Endothelial cell of umbilical vein (primary cell): ENCODE results near the gene DRAP1. TPM values are rescaled to one million over a fixed set of nuclear protein-coding genes. Genes with fewer than 3 reads are reported as not detected.

Experiments
- BruUV-seq: library from RNA; stranded (reverse); fragments of 400-500 nt; replicated peaks from 2 replicates; lab custom pipeline; 2021; lab: Mats Ljungman, UMichigan
- CTCF ChIA-PET: fragments of 300-600, 350-600 bp; sonication (Branson Sonifier 250); formaldehyde crosslinking; loops from one replicate; lab custom pipeline; 2021; ENCODE audit warnings: antibody characterized with exemption, inconsistent platforms; lab: Charles Lee
- POLR2A ChIA-PET: fragments of 300-600, 350-600 bp; sonication (Branson Sonifier 250); formaldehyde crosslinking; loops from one replicate; lab custom pipeline; 2021; ENCODE audit warnings: antibody characterized with exemption, inconsistent platforms; lab: Charles Lee
- DNase-seq: peaks from one replicate; pipeline ENCODE4 v3.0.0-alpha.2; 2011; ENCODE audit warnings: low read depth, low spot score
- FAIRE-seq: peaks from 2 replicates; lab custom pipeline; 2011; peaks lifted over from hg19 to GRCh38; lab: Jason Lieb, UNC
- H2AFZ ChIP-seq: 2 replicates; pipeline ENCODE4 v1.6.0; 2012; ENCODE audit warnings: low read depth, low read length, control low read depth, inconsistent platforms
- H3K27ac ChIP-seq: 2 replicates; pipeline ENCODE4 v1.5.1; 2011; ENCODE audit warnings: low read depth, mild to moderate bottlenecking, control low read depth, low read length, moderate library complexity; ENCODE audit not compliant: insufficient read depth
- H3K27me3 ChIP-seq, 2 experiments: 2 replicates each; pipeline versions ENCODE4 v1.6.0 to v1.6.1; 2011; ENCODE audit warnings: low read length in 2 of 2, mixed read lengths in 1 of 2; ENCODE audit not compliant: control insufficient read depth in 2 of 2, insufficient read depth in 2 of 2
- H3K36me3 ChIP-seq, 2 experiments: 2 replicates in 1 of 2; 3 replicates in 1 of 2; pipeline ENCODE4 v1.5.1; 2011; ENCODE audit warnings: low read length in 2 of 2, mild to moderate bottlenecking in 1 of 2, moderate library complexity in 1 of 2; ENCODE audit not compliant: control insufficient read depth in 2 of 2, insufficient read depth in 2 of 2; ENCODE audit errors: extremely low read depth in 1 of 2
- H3K4me1 ChIP-seq: 3 replicates; pipeline ENCODE4 v1.5.1; 2011; ENCODE audit warnings: mild to moderate bottlenecking, low read length; ENCODE audit not compliant: control insufficient read depth, insufficient read depth; ENCODE audit errors: extremely low read depth
- H3K4me2 ChIP-seq: 2 replicates; pipeline ENCODE4 v1.6.1; 2011; ENCODE audit warnings: low read length, control low read depth, mixed read lengths; ENCODE audit not compliant: insufficient read depth
- H3K4me3 ChIP-seq, 3 experiments: fragments of 200-600 bp in 1 of 3; sonication (generic), shearing (Covaris generic) in 1 of 3; replicated peaks in 1 of 3; 2 replicates each; pipeline ENCODE4 v1.5.1; 2011 to 2016; ENCODE audit warnings: control low read depth in 3 of 3, low read length in 3 of 3, mild to moderate bottlenecking in 2 of 3, inconsistent platforms in 1 of 3, low read depth in 1 of 3, moderate library complexity in 1 of 3; ENCODE audit not compliant: insufficient read depth in 1 of 3
- H3K79me2 ChIP-seq: 2 replicates; pipeline ENCODE4 v1.6.0; 2012; ENCODE audit warnings: low read length, inconsistent platforms; ENCODE audit not compliant: control insufficient read depth, insufficient read depth
- H3K9ac ChIP-seq: replicated peaks from 2 replicates; pipeline ENCODE3; 2011; ENCODE audit warnings: low read length, control low read depth; ENCODE audit not compliant: insufficient read depth; ENCODE audit errors: extremely low read depth
- H3K9me1 ChIP-seq: replicated peaks from 3 replicates; pipeline ENCODE4 v1.6.0; 2011; ENCODE audit warnings: mild to moderate bottlenecking, low read length; ENCODE audit not compliant: control insufficient read depth, insufficient read depth; ENCODE audit errors: extremely low read depth
- H3K9me3 ChIP-seq: replicated peaks from 2 replicates; pipeline ENCODE4 v1.5.1; 2012; ENCODE audit warnings: low read length, inconsistent platforms; ENCODE audit not compliant: control insufficient read depth, insufficient read depth
- H4K20me1 ChIP-seq: replicated peaks from 2 replicates; pipeline ENCODE3; 2011; ENCODE audit warnings: mild to moderate bottlenecking, low read length; ENCODE audit not compliant: control insufficient read depth, insufficient read depth; ENCODE audit errors: extremely low read depth
- EZH2 ChIP-seq: IDR thresholded peaks from 2 replicates; pipeline ENCODE4 v1.6.1; 2012; ENCODE audit warnings: borderline replicate concordance, low read depth, mild to moderate bottlenecking, moderate library complexity, low read length, inconsistent platforms; ENCODE audit not compliant: severe bottlenecking
- FOS ChIP-seq: IDR thresholded peaks from 2 replicates; pipeline ENCODE4 v1.6.1; 2011; ENCODE audit warnings: mild to moderate bottlenecking, low read length, moderate library complexity, borderline replicate concordance; ENCODE audit not compliant: insufficient read depth
- GATA2 ChIP-seq: IDR thresholded peaks from 2 replicates; pipeline ENCODE4 v1.7.0; 2011; ENCODE audit warnings: low read depth, mild to moderate bottlenecking, moderate library complexity, mixed read lengths, low read length; ENCODE audit not compliant: insufficient read length, insufficient read depth
- JUN ChIP-seq: IDR thresholded peaks from 2 replicates; pipeline ENCODE4 v1.6.1; 2011; ENCODE audit warnings: borderline replicate concordance, low read depth; ENCODE audit not compliant: insufficient read length, insufficient read depth
- MYC ChIP-seq: IDR thresholded peaks from one replicate; pipeline ENCODE4 v1.6.1; 2011; ENCODE audit warnings: mild to moderate bottlenecking, low read depth, low read length
- POLR2A ChIP-seq: IDR thresholded peaks from 2 replicates; pipeline ENCODE4 v1.6.1; 2012; ENCODE audit warnings: low read depth, mild to moderate bottlenecking, control low read depth, low read length
- POLR2AphosphoS5 ChIP-seq: IDR thresholded peaks from 2 replicates; pipeline ENCODE4 v1.6.1; 2012; ENCODE audit warnings: low read depth, mild to moderate bottlenecking, control low read depth, low read length, moderate library complexity; ENCODE audit not compliant: insufficient read depth
- dilution Hi-C: fragments of 300-500 bp; cut with MboI; formaldehyde crosslinking; loops from one replicate; pipeline ENCODE4 v1.15.0; 2019; ENCODE audit warnings: low sequenced_read_pairs; ENCODE audit not compliant: extremely low pct_ligation_motif_present
- intact Hi-C: fragments of 100-400 bp; cut with micrococcal nuclease; formaldehyde crosslinking; loops from one replicate; pipeline ENCODE4 v1.10.0; 2022
- polyA plus RNA-seq, 4 experiments: library from polyadenylated mRNA; depleted of rRNA in 3 of 4; stranded (reverse) in 3 of 4; unstranded in 1 of 4; fragments of >200 nt; gene quantifications; 2 replicates each; pipeline versions ENCODE4 v1.2.1 to v1.2.3, GENCODE V29; 2011 to 2012; ENCODE audit warnings: missing spikeins in 1 of 4
- total RNA-seq: library from RNA; stranded (reverse); gene quantifications from 2 replicates; pipeline ENCODE4 v1.2.3, GENCODE V29; 2021
- TF ChIP-seq, protein P1 (sequence below), 2 donors: IDR thresholded peaks; 1 replicate in 1 of 2; 2 replicates in 1 of 2; pipeline ENCODE4 v1.5.1; 2011; ENCODE audit warnings: low read length in 2 of 2, mild to moderate bottlenecking in 2 of 2, moderate library complexity in 2 of 2, control low read depth in 1 of 2, inconsistent platforms in 1 of 2, low read depth in 1 of 2; ENCODE audit not compliant: insufficient read depth in 1 of 2; ENCODE audit errors: extremely low read depth in 1 of 2
- TF ChIP-seq, protein P2 (sequence below): IDR thresholded peaks from 2 replicates; pipeline ENCODE4 v1.6.1; 2011; ENCODE audit not compliant: insufficient read depth, insufficient read length

The DRAP1 gene
- total and polyA plus RNA-seq, 2 donors (not counting 3 experiments of a cell fraction or from before 2014, with no cell fraction given) = 74.9 to 114 TPM

DNA sequence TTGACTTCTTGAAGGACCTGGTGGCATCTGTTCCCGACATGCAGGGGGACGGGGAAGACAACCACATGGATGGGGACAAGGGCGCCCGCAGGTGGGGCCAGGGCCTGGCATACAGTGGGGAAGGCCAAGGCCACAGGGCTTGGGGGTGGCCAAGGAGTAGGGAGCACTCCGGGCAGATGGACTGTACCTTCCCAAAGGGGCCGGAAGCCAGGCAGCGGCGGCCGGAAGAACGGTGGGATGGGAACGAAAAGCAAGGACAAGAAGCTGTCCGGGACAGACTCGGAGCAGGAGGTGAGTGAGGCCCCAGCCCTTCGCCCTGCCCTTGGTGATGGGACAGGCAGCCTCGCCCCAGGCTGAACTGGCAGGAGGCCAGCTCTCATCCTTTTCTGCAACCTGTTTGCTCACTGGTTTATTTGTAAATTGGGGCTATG, 1.2 kb downstream of the DRAP1 start:
- peaks cover 37% of the 10 kb centered on the region for H3K79me2 ChIP-seq
- TF ChIP-seq, protein P1, sequence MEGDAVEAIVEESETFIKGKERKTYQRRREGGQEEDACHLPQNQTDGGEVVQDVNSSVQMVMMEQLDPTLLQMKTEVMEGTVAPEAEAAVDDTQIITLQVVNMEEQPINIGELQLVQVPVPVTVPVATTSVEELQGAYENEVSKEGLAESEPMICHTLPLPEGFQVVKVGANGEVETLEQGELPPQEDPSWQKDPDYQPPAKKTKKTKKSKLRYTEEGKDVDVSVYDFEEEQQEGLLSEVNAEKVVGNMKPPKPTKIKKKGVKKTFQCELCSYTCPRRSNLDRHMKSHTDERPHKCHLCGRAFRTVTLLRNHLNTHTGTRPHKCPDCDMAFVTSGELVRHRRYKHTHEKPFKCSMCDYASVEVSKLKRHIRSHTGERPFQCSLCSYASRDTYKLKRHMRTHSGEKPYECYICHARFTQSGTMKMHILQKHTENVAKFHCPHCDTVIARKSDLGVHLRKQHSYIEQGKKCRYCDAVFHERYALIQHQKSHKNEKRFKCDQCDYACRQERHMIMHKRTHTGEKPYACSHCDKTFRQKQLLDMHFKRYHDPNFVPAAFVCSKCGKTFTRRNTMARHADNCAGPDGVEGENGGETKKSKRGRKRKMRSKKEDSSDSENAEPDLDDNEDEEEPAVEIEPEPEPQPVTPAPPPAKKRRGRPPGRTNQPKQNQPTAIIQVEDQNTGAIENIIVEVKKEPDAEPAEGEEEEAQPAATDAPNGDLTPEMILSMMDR (IDR thresholded peaks at IDR 0.05; ENCODE audit: extremely low read depth in 1 of 2, insufficient read depth in 1 of 2, low read depth in 1 of 2, low read length in 2 of 2) = no peak
- TF ChIP-seq GATA2 = no peak
- TF ChIP-seq JUN = no peak
- TF ChIP-seq POLR2AphosphoS5 = no peak
- no peak for TF ChIP-seq EZH2
- no peak for TF ChIP-seq POLR2A
- TF ChIP-seq FOS = no peak
- TF ChIP-seq, protein P2, sequence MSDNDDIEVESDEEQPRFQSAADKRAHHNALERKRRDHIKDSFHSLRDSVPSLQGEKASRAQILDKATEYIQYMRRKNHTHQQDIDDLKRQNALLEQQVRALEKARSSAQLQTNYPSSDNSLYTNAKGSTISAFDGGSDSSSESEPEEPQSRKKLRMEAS = no peak
- no peak for TF ChIP-seq MYC
- no peak overlapping the region for H2AFZ ChIP-seq
- no peaks in the 10 kb centered on the region for H3K9me1 ChIP-seq
- no peaks in the 10 kb centered on the region for H4K20me1 ChIP-seq
- H3K9ac ChIP-seq = peak overlapping the region; percentile 37
- H3K4me1 ChIP-seq = peaks cover 40% of the 10 kb centered on the region
- DNase-seq (no peak), FAIRE-seq (no peak)
- ChIA-PET POLR2A (no interaction called here), CTCF (interaction anchor here (1.0 to 1.4 kb wide), 3 partner anchors 13 to 36 kb away, joined by 3 to 4 read pairs (median 3); partner anchors contain the start of gene FIBP)
- H3K36me3 ChIP-seq = peaks cover 6 to 11% of the 10 kb centered on the region in 2 experiments
- H3K9me3 ChIP-seq = no peaks in the 10 kb centered on the region
- BruUV-seq = no TSS peak
- peak overlapping the region; percentile 79 for H3K4me2 ChIP-seq
- no peak overlapping the region for H3K27ac ChIP-seq
- H3K4me3 ChIP-seq = peak overlapping the region; percentile 63 to 84 (median 70)
- dilution Hi-C loops (no loop called here), intact Hi-C loops (no loop called here)
- H3K27me3 ChIP-seq = no peaks in the 10 kb centered on the region
